T-cell (primary cell): ENCODE results near the gene SEC61B. TPM values are rescaled to one million over a fixed set of nuclear protein-coding genes. Genes with fewer than 3 reads are reported as not detected.
"Not testable (repeated sequence)": the region's sequence is repeated elsewhere in the genome, so short reads cannot be mapped to it uniquely, and the experiment has no call there.

Experiments
- ATAC-seq, 4 experiments: fragments of 200-7000 bp in 3 of 4; fragments of 150-1000 bp in 1 of 4; cut with Tn5 transposase; replicated peaks in 1 of 4; 1 replicate in 3 of 4; 2 replicates in 1 of 4; pipeline ENCODE4 v1.10.0; 2021; ENCODE audit warnings: moderate library complexity in 3 of 4, mild to moderate bottlenecking in 2 of 4, moderate number of reproducible peaks in 1 of 4
- CTCF ChIA-PET, 2 donors: fragments of 300-600 bp; sonication (Branson Sonifier 250); formaldehyde crosslinking; loops; one replicate each; lab custom pipeline; 2022; ENCODE audit warnings: antibody characterized with exemption in 2 of 2; lab: Charles Lee
- POLR2A ChIA-PET, 2 donors: fragments of 300-600 bp; sonication (Branson Sonifier 250); formaldehyde crosslinking; loops; one replicate each; lab custom pipeline; 2022; ENCODE audit warnings: antibody characterized with exemption in 2 of 2; lab: Charles Lee
- DNase-seq, 35 experiments: peaks; one replicate each; pipeline versions ENCODE4 v3.0.0 to v3.0.0-alpha.2; 2013 to 2023
- H3K27ac ChIP-seq: one replicate; pipeline ENCODE4 v1.5.1; 2013; ENCODE audit warnings: low read length
- H3K27me3 ChIP-seq, 2 experiments: replicated peaks in 1 of 2; 1 replicate in 1 of 2; 2 replicates in 1 of 2; pipeline versions ENCODE4 v1.6.1 to v1.7.0; 2013; ENCODE audit warnings: low read length in 1 of 2, mixed read lengths in 1 of 2; ENCODE audit not compliant: control insufficient read depth in 2 of 2, insufficient read depth in 2 of 2; ENCODE audit errors: extremely low read depth in 1 of 2
- H3K36me3 ChIP-seq, 2 donors: 1 replicate in 1 of 2; 2 replicates in 1 of 2; pipeline versions ENCODE4 v1.6.1 to v1.7.0; 2013; ENCODE audit warnings: low read length in 1 of 2; ENCODE audit not compliant: control insufficient read depth in 2 of 2, insufficient read depth in 1 of 2; ENCODE audit errors: extremely low read depth in 1 of 2
- H3K4me1 ChIP-seq, 2 experiments: 1 replicate in 1 of 2; 2 replicates in 1 of 2; pipeline versions ENCODE4 v1.6.1 to v1.7.0; 2013; ENCODE audit warnings: low read length in 2 of 2, mixed read lengths in 1 of 2; ENCODE audit not compliant: insufficient read depth in 2 of 2, control insufficient read depth in 1 of 2; ENCODE audit errors: extremely low read depth in 1 of 2
- H3K4me3 ChIP-seq, 2 donors: 1 replicate in 1 of 2; 2 replicates in 1 of 2; pipeline versions ENCODE4 v1.5.1 to v1.7.0; 2013; ENCODE audit warnings: mild to moderate bottlenecking in 2 of 2, low read length in 1 of 2, moderate library complexity in 1 of 2; ENCODE audit not compliant: control insufficient read depth in 1 of 2; ENCODE audit errors: extremely low read depth in 1 of 2
- H3K9me3 ChIP-seq: 2 replicates; pipeline ENCODE4 v1.7.0; 2013
- H3K27ac Mint-ChIP-seq, 2 donors: one replicate each; pipeline ENCODE4 v1.8.0; 2020 to 2021; ENCODE audit warnings: mild to moderate bottlenecking in 2 of 2, mixed read lengths in 2 of 2
- H3K27me3 Mint-ChIP-seq, 2 donors: one replicate each; pipeline ENCODE4 v1.8.0; 2021 to 2022; ENCODE audit warnings: mixed read lengths in 2 of 2
- H3K36me3 Mint-ChIP-seq: one replicate; pipeline ENCODE4 v1.8.0; 2021; ENCODE audit warnings: mixed read lengths
- H3K4me1 Mint-ChIP-seq, 3 donors: one replicate each; pipeline ENCODE4 v1.8.0; 2020 to 2022; ENCODE audit warnings: mixed read lengths in 3 of 3, mild to moderate bottlenecking in 1 of 3
- H3K4me3 Mint-ChIP-seq, 3 donors: one replicate each; pipeline ENCODE4 v1.8.0; 2020 to 2022; ENCODE audit warnings: mild to moderate bottlenecking in 3 of 3, mixed read lengths in 3 of 3, moderate library complexity in 3 of 3
- H3K9me3 Mint-ChIP-seq, 3 donors: one replicate each; pipeline ENCODE4 v1.8.0; 2020 to 2022; ENCODE audit warnings: mixed read lengths in 3 of 3
- WGBS: methylation state at CpG from one replicate; pipeline ENCODE4 v1.1.5; 2013; ENCODE audit warnings: missing lambda C conversion rate; ENCODE audit not compliant: insufficient coverage; 5-methylcytosine and 5-hydroxymethylcytosine counted together
- total RNA-seq, 35 experiments: library from RNA in 6 of 35; stranded (reverse) in 6 of 35; fragments of 120-200 nt in 1 of 35; gene quantifications; one replicate each; pipeline versions ENCODE4 v1.2.1 to v1.2.4 and lab custom pipeline; 2013 to 2026

SEC61B gene
- total RNA-seq, 5 donors from 2014 or later (not counting 1 experiment from before 2014, with no cell fraction given), result 54.9 to 91.5 (median 84.0) TPM

DNA sequence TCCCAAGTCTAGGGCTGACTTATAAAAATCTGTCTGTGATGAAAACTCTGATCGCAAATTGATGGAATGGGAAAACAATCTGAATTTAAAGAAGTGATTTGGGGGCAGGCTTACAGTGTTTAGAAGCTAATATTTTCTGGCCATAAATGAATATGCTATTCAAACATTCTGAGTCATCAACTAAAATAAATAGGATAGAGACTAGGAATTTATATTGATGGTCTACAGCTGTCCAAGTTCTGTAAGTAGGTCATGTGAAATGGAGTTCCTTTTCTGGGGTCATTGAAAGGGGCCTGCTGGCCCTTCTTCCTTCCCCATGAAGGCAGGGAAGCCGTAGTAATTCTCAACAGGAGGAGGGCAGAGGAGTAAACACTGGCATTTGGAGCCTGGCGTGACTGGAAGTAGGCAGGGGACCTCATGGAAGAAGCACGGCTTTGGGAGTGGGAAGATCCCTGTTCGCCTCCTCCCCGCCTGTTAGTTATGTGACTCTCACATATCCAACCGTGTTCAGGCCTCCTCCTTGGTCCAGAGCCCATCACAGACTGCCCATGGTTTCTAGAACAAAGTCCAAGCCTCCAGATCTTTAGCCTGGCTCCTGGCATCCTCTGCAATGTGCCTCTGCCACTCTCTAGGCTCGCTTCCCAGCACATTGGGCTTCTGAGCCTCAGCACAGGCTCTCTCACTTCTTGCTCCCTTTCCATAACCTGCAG is 32.0 kb upstream of the SEC61B start:
- ATAC-seq, result no peak
- Histone ChIP-seq H3K9me3 (no peaks in the 10 kb centered on the region), H3K4me3 (no peak overlapping the region), H3K4me1 (peaks cover 0 to 2% of the 10 kb centered on the region in 2 experiments), H3K36me3 (no peaks in the 10 kb centered on the region), H3K27me3 (peaks cover 0 to 7% of the 10 kb centered on the region in 2 experiments), H3K27ac (no peak overlapping the region)
- CTCF ChIA-PET, result interaction anchor here in 1 of 2 donors (0.7 kb wide), 1 partner anchor 26 kb away, joined by 3 read pairs; no protein-coding TSS in a partner anchor
- Mint-ChIP-seq H3K27ac (no peak overlapping the region), H3K36me3 (no peaks in the 10 kb centered on the region), H3K9me3 (no peaks in the 10 kb centered on the region), H3K4me3 (no peak overlapping the region), H3K27me3 (peaks cover 7 to 10% of the 10 kb centered on the region in 2 donors), H3K4me1 (peaks cover 5 to 12% (median 9%) of the 10 kb centered on the region in 3 donors)
- DNase-seq, result no peak
- POLR2A ChIA-PET, result interaction anchor here in 1 of 2 donors (0.5 kb wide), 1 partner anchor 87 kb away, joined by 3 read pairs; no protein-coding TSS in a partner anchor
- 81% methylated on average over 6 of the region's 8 CpGs for WGBS

GRCh38 chr9:99190597-99191283 is 31.3 kb upstream of the SEC61B start:
- H3K9me3 Mint-ChIP-seq, result no peaks in the 10 kb centered on the region
- no peak overlapping the region for H3K27ac Mint-ChIP-seq
- H3K4me1 Mint-ChIP-seq, result peaks cover 5 to 12% (median 6%) of the 10 kb centered on the region in 3 donors
- DNase-seq, result no peak
- peaks cover 7 to 10% of the 10 kb centered on the region in 2 donors for H3K27me3 Mint-ChIP-seq
- Histone ChIP-seq H3K27me3 (peaks cover 0 to 7% of the 10 kb centered on the region in 2 experiments), H3K9me3 (no peaks in the 10 kb centered on the region), H3K4me3 (no peak overlapping the region), H3K27ac (no peak overlapping the region), H3K4me1 (no peaks in the 10 kb centered on the region), H3K36me3 (no peaks in the 10 kb centered on the region)
- 71% methylated on average over 1 of the region's 3 CpGs for WGBS
- ChIA-PET CTCF (interaction anchor here in 1 of 2 donors (0.6 to 1.1 kb wide), 2 partner anchors 8 to 820 kb away, joined by 3 to 4 read pairs; no protein-coding TSS in a partner anchor), POLR2A (no interaction called here)
- H3K4me3 Mint-ChIP-seq, result no peak overlapping the region
- no peaks in the 10 kb centered on the region for H3K36me3 Mint-ChIP-seq
- no peak for ATAC-seq

DNA sequence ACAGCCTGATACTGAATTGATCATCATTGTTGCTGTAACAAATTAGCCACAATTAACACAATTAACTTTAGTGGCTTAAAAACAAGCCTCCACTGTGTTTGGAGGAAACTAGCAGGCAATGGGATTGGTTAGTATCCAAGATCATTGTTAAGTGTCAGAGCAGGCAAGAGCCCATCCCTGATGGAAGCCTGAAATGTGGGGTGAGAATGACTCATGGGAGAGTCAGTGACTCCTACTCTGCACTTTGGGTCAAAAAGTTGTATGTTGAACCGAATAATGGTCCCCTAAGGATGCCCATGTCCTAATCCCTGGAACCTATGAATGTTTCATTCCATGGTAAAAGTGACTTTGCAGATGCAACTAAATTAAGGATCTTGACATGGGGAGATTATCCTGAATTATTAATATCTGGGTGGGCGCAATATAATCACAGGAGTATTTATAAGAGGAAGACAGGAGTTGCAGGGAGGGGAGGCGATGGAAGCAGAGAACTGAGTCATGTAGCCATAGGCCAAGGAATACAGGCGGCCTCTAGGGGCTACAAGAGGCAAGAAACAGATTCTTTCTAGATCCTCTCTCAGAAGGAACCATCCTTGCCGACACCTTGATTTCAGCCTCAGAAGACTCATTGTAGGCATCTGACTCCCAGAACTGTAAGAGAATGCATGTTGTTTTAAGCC is 29.2 kb upstream of the SEC61B start:
- WGBS, result no CpG with 5 or more reads among the region's 5 CpGs
- H3K9me3 ChIP-seq, result no peaks in the 10 kb centered on the region
- H3K27me3 Mint-ChIP-seq, result peaks cover 7 to 11% of the 10 kb centered on the region in 2 donors
- H3K4me3 Mint-ChIP-seq, result no peak overlapping the region
- H3K27ac Mint-ChIP-seq, result no peak overlapping the region
- H3K36me3 Mint-ChIP-seq, result no peaks in the 10 kb centered on the region
- peaks cover 0 to 12% (median 6%) of the 10 kb centered on the region in 3 donors for H3K4me1 Mint-ChIP-seq
- DNase-seq (no peak), ATAC-seq (peak in 1 of 4 experiments; percentile 32)
- H3K36me3 ChIP-seq, result no peaks in the 10 kb centered on the region
- H3K27me3 ChIP-seq, result peaks cover 0 to 7% of the 10 kb centered on the region in 2 experiments
- H3K9me3 Mint-ChIP-seq, result no peaks in the 10 kb centered on the region
- CTCF ChIA-PET, result no interaction called here
- H3K4me3 ChIP-seq, result no peak overlapping the region
- no peak overlapping the region for H3K27ac ChIP-seq
- no peaks in the 10 kb centered on the region for H3K4me1 ChIP-seq
- POLR2A ChIA-PET, result no interaction called here

GRCh38 chr9:99193466-99193821 is 28.6 kb upstream of the SEC61B start:
- Mint-ChIP-seq H3K4me3 (no peak overlapping the region), H3K9me3 (no peaks in the 10 kb centered on the region), H3K27me3 (peaks cover 7 to 9% of the 10 kb centered on the region in 2 donors), H3K36me3 (no peaks in the 10 kb centered on the region), H3K27ac (no peak overlapping the region), H3K4me1 (peaks cover 0 to 12% (median 6%) of the 10 kb centered on the region in 3 donors)
- no peaks in the 10 kb centered on the region for H3K36me3 ChIP-seq
- H3K27me3 ChIP-seq, result peaks cover 0 to 7% of the 10 kb centered on the region in 2 experiments
- no peak overlapping the region for H3K4me3 ChIP-seq
- H3K4me1 ChIP-seq, result no peaks in the 10 kb centered on the region
- WGBS, result no CpG with 5 or more reads among the region's 2 CpGs
- peak in 1 of 4 experiments; percentile 50 for ATAC-seq
- POLR2A ChIA-PET, result no interaction called here
- H3K27ac ChIP-seq, result no peak overlapping the region
- CTCF ChIA-PET, result interaction anchor here (0.6 to 1.0 kb wide), 2 partner anchors 9 to 33 kb away, joined by 3 to 7 read pairs; no protein-coding TSS in a partner anchor
- no peaks in the 10 kb centered on the region for H3K9me3 ChIP-seq
- DNase-seq, result no peak

DNA sequence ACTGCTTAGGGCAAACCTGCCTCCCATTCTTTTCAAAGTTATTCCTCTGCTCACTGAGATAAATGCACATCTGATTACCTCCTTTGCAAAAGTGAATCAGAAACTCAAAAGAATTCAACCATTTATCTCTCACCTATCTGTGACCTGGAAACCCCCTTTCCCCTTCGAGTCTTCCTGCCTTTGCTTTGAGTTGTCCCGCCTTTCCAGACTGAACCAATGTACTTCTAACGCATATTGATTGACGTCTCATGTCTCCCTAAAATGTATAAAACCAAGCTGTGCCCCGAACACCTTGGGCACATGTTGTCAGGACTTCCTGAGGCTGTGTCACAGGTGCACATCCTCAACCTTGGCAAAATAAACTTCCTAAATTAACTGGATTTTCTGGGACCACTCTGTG is 25.6 kb upstream of the SEC61B start:
- H3K9me3 ChIP-seq, H3K4me3 Mint-ChIP-seq, ATAC-seq, H3K9me3 Mint-ChIP-seq, H3K27me3 Mint-ChIP-seq, H3K4me1 ChIP-seq, H3K27ac ChIP-seq, POLR2A ChIA-PET, DNase-seq, H3K27me3 ChIP-seq, H3K27ac Mint-ChIP-seq, H3K36me3 Mint-ChIP-seq, H3K36me3 ChIP-seq, H3K4me3 ChIP-seq: not testable (repeated sequence)
- CTCF ChIA-PET, result interaction anchor here in 1 of 2 donors (1.0 kb wide), 1 partner anchor 12 kb away, joined by 3 read pairs; no protein-coding TSS in a partner anchor
- H3K4me1 Mint-ChIP-seq, result peaks cover 0 to 12% (median 6%) of the 10 kb centered on the region in 3 donors
- 54% methylated on average over 5 of the region's 5 CpGs for WGBS

- no peak for ATAC-seq
- Histone ChIP-seq H3K4me1 (no peaks in the 10 kb centered on the region), H3K9me3 (no peaks in the 10 kb centered on the region), H3K27me3 (no peaks in the 10 kb centered on the region), H3K4me3 (no peak overlapping the region), H3K36me3 (no peaks in the 10 kb centered on the region), H3K27ac (no peak overlapping the region)
- DNase-seq, result no peak
- ChIA-PET POLR2A (no interaction called here), CTCF (interaction anchor here in 1 of 2 donors (0.6 kb wide), 1 partner anchor 408 kb away, joined by 4 read pairs; no protein-coding TSS in a partner anchor)
- Mint-ChIP-seq H3K36me3 (no peaks in the 10 kb centered on the region), H3K27ac (no peak overlapping the region), H3K27me3 (peaks cover 0 to 4% of the 10 kb centered on the region in 2 donors), H3K4me1 (peaks cover 0 to 12% (median 6%) of the 10 kb centered on the region in 3 donors), H3K9me3 (no peaks in the 10 kb centered on the region), H3K4me3 (no peak overlapping the region)
- no CpG with 5 or more reads among the region's 3 CpGs for WGBS
Observed at GRCh38 chr9:99197124-99197630, 24.9 kb upstream of the SEC61B start.
